Astrocyte (in vitro differentiated cells and primary cell): ENCODE measurements around the gene PCDHGA7. TPM values are rescaled to one million over a fixed set of nuclear protein-coding genes. Genes with fewer than 3 reads are reported as not detected.
"Not testable (repeated sequence)": the region's sequence is repeated elsewhere in the genome, so short reads cannot be mapped to it uniquely, and the experiment has no call there.

Experiments
- DNase-seq: peaks from one replicate; pipeline ENCODE4 v3.0.0-alpha.2; 2010; ENCODE audit warnings: low read depth
- FAIRE-seq: peaks from 2 replicates; lab custom pipeline; 2011; peaks lifted over from hg19 to GRCh38; lab: Jason Lieb, UNC
- H2AFZ ChIP-seq: 2 replicates; pipeline ENCODE4 v1.6.0; 2012; ENCODE audit warnings: low read depth, low read length, inconsistent platforms
- H3K27ac ChIP-seq: 2 replicates; pipeline ENCODE4 v1.5.1; 2011; ENCODE audit warnings: low read depth, low read length, inconsistent platforms
- H3K27me3 ChIP-seq: 2 replicates; pipeline ENCODE4 v1.6.0; 2011; ENCODE audit warnings: low read length, inconsistent platforms; ENCODE audit not compliant: insufficient read depth
- H3K36me3 ChIP-seq: 2 replicates; pipeline ENCODE4 v1.5.1; 2011; ENCODE audit warnings: low read length, inconsistent platforms; ENCODE audit not compliant: insufficient read depth
- H3K4me1 ChIP-seq: 2 replicates; pipeline ENCODE4 v1.5.1; 2011; ENCODE audit warnings: low read length, inconsistent platforms; ENCODE audit not compliant: insufficient read depth
- H3K4me2 ChIP-seq: 2 replicates; pipeline ENCODE4 v1.6.0; 2012; ENCODE audit warnings: low read length, inconsistent platforms
- H3K4me3 ChIP-seq: 2 replicates; pipeline ENCODE4 v1.5.1; 2011; ENCODE audit warnings: low read depth, mild to moderate bottlenecking, low read length, inconsistent platforms; ENCODE audit not compliant: insufficient read depth
- H3K79me2 ChIP-seq: 2 replicates; pipeline ENCODE4 v1.6.0; 2012; ENCODE audit warnings: mild to moderate bottlenecking, low read length, inconsistent platforms; ENCODE audit not compliant: insufficient read depth
- H3K9ac ChIP-seq: 2 replicates; pipeline ENCODE4 v1.6.0; 2012; ENCODE audit warnings: mild to moderate bottlenecking, low read length, inconsistent platforms
- H3K9me3 ChIP-seq: 2 replicates; pipeline ENCODE4 v1.5.1; 2012; ENCODE audit warnings: low read depth, mild to moderate bottlenecking, low read length, inconsistent platforms; ENCODE audit not compliant: insufficient read depth
- H4K20me1 ChIP-seq: 2 replicates; pipeline ENCODE4 v1.6.0; 2012; ENCODE audit warnings: low read length, inconsistent platforms; ENCODE audit not compliant: insufficient read depth
- H3K27ac Mint-ChIP-seq: one replicate; pipeline ENCODE4 v1.8.0; 2021; ENCODE audit warnings: mild to moderate bottlenecking, mixed read lengths; ENCODE audit not compliant: unreplicated experiment
- H3K27me3 Mint-ChIP-seq: one replicate; pipeline ENCODE4 v1.8.0; 2021; ENCODE audit warnings: low read depth, mixed read lengths; ENCODE audit not compliant: unreplicated experiment
- H3K36me3 Mint-ChIP-seq: one replicate; pipeline ENCODE4 v1.8.0; 2021; ENCODE audit warnings: low read depth, mixed read lengths; ENCODE audit not compliant: unreplicated experiment
- H3K4me1 Mint-ChIP-seq: one replicate; pipeline ENCODE4 v1.8.0; 2021; ENCODE audit warnings: low read depth, mixed read lengths; ENCODE audit not compliant: unreplicated experiment
- H3K4me3 Mint-ChIP-seq: one replicate; pipeline ENCODE4 v1.8.0; 2021; ENCODE audit warnings: mild to moderate bottlenecking, moderate library complexity, mixed read lengths; ENCODE audit not compliant: unreplicated experiment
- H3K9me3 Mint-ChIP-seq: one replicate; pipeline ENCODE4 v1.8.0; 2021; ENCODE audit warnings: mild to moderate bottlenecking, mixed read lengths; ENCODE audit not compliant: unreplicated experiment
- EZH2 ChIP-seq: IDR thresholded peaks from 2 replicates; pipeline ENCODE4 v1.6.1; 2012; ENCODE audit warnings: mild to moderate bottlenecking, low read length, inconsistent platforms; ENCODE audit not compliant: insufficient read depth
- total RNA-seq: library from RNA; stranded (reverse); gene quantifications from 2 replicates; pipeline ENCODE4 v1.2.1, GENCODE V29; 2021
- TF ChIP-seq, protein P1 (sequence below): IDR thresholded peaks from 2 replicates; pipeline ENCODE4 v1.5.1; 2011; ENCODE audit warnings: low read depth, mild to moderate bottlenecking, inconsistent platforms, low read length, moderate library complexity; ENCODE audit not compliant: insufficient read depth

Gene PCDHGA7
- total RNA-seq, 1 donor from 2014 or later = 0.57 TPM

- not testable (repeated sequence) for FAIRE-seq, H3K4me1 ChIP-seq, H4K20me1 ChIP-seq, H3K27me3 ChIP-seq, H3K27ac ChIP-seq, DNase-seq, H3K79me2 ChIP-seq, H3K4me1 Mint-ChIP-seq, H3K36me3 ChIP-seq, H2AFZ ChIP-seq, H3K27me3 Mint-ChIP-seq
- Mint-ChIP-seq H3K9me3 (peaks cover 16% of the 10 kb centered on the region), H3K36me3 (peaks cover 12% of the 10 kb centered on the region), H3K4me3 (peak within 1 kb of the TSS; percentile 96), H3K27ac (peak within 1 kb of the TSS; percentile 84)
- Histone ChIP-seq H3K9me3 (peaks cover 45% of the 10 kb centered on the region), H3K4me3 (peak within 1 kb of the TSS; percentile 31), H3K9ac (peak within 1 kb of the TSS; percentile 23), H3K4me2 (peak within 1 kb of the TSS; percentile 64)
- TF ChIP-seq, protein P1, sequence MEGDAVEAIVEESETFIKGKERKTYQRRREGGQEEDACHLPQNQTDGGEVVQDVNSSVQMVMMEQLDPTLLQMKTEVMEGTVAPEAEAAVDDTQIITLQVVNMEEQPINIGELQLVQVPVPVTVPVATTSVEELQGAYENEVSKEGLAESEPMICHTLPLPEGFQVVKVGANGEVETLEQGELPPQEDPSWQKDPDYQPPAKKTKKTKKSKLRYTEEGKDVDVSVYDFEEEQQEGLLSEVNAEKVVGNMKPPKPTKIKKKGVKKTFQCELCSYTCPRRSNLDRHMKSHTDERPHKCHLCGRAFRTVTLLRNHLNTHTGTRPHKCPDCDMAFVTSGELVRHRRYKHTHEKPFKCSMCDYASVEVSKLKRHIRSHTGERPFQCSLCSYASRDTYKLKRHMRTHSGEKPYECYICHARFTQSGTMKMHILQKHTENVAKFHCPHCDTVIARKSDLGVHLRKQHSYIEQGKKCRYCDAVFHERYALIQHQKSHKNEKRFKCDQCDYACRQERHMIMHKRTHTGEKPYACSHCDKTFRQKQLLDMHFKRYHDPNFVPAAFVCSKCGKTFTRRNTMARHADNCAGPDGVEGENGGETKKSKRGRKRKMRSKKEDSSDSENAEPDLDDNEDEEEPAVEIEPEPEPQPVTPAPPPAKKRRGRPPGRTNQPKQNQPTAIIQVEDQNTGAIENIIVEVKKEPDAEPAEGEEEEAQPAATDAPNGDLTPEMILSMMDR = peak; percentile 43
These were observed 25.4 kb downstream of the PCDHGA7 start, which contains the start of gene PCDHGB6 for GRCh38 chr5:141407790-141408505. Gene PCDHGB6, plus strand, starts transcription at chr5:141408021. Its CDS starts 182 bp downstream, at chr5:141408203.

GRCh38 chr5:141409598-141410306, 27.2 kb downstream of the PCDHGA7 start:
- Histone ChIP-seq H3K27ac (no peak overlapping the region), H4K20me1 (peaks cover 3% of the 10 kb centered on the region), H3K36me3 (no peaks in the 10 kb centered on the region), H3K4me1 (no peaks in the 10 kb centered on the region), H3K27me3 (no peaks in the 10 kb centered on the region), H3K4me2 (no peak overlapping the region), H3K9ac (no peak overlapping the region), H3K4me3 (no peak overlapping the region), H2AFZ (no peak overlapping the region), H3K79me2 (peaks cover 3% of the 10 kb centered on the region), H3K9me3 (peaks cover 38% of the 10 kb centered on the region)
- Mint-ChIP-seq H3K9me3 (peaks cover 15% of the 10 kb centered on the region), H3K4me3 (no peak overlapping the region), H3K27me3 (no peaks in the 10 kb centered on the region), H3K4me1 (peaks cover 5% of the 10 kb centered on the region), H3K36me3 (peaks cover 16% of the 10 kb centered on the region), H3K27ac (no peak overlapping the region)
- TF ChIP-seq, protein P1 = no peak
- no peak for TF ChIP-seq EZH2
- FAIRE-seq (no peak), DNase-seq (no peak)
